HFF-Myc (cell line): ENCODE data around the gene KCNC2.

Source experiments
- DNase-seq: peaks from one replicate; pipeline ENCODE4 v3.0.0-alpha.2; 2011; ENCODE audit warnings: low read depth; ENCODE audit errors: extremely low read depth
- H3K4me3 ChIP-seq: replicated peaks from 2 replicates; pipeline ENCODE4 v1.5.1; 2011; ENCODE audit warnings: low read depth, mild to moderate bottlenecking, control low read depth, low read length
- CTCF ChIP-seq: IDR thresholded peaks from 2 replicates; pipeline ENCODE4 v1.5.1; 2012; ENCODE audit warnings: mild to moderate bottlenecking, low read depth, low read length, control low read depth; ENCODE audit errors: missing control alignments

KCNC2 gene

GRCh38 chr12:75058228-75058627 lies 151.4 kb downstream of the KCNC2 start:
- no peak for DNase-seq
- TF ChIP-seq CTCF = no peak
- no peak overlapping the region for H3K4me3 ChIP-seq

- TF ChIP-seq CTCF = no peak
Measured at GRCh38 chr12:75048767-75049166, 160.9 kb downstream of the KCNC2 start.

GRCh38 chr12:75047885-75048525 lies 161.6 kb downstream of the KCNC2 start:
- no peak for TF ChIP-seq CTCF
- no peak overlapping the region for H3K4me3 ChIP-seq
- DNase-seq = no peak

More at GRCh38 chr12:75048767-75049166, 160.9 kb downstream of the KCNC2 start:
- no peak overlapping the region for H3K4me3 ChIP-seq
- DNase-seq = no peak

GRCh38 chr12:75042125-75042524 lies 167.5 kb downstream of the KCNC2 start:
- no peak for DNase-seq
- no peak for TF ChIP-seq CTCF
- H3K4me3 ChIP-seq = no peak overlapping the region

- no peak for DNase-seq
- TF ChIP-seq CTCF = no peak
- H3K4me3 ChIP-seq = no peak overlapping the region
Measured at GRCh38 chr12:75041472-75041871, 168.2 kb downstream of the KCNC2 start.

- no peak for DNase-seq
- no peak for TF ChIP-seq CTCF
- no peak overlapping the region for H3K4me3 ChIP-seq
Measured at GRCh38 chr12:75020068-75020557, 189.5 kb downstream of the KCNC2 start.

- TF ChIP-seq CTCF = no peak
- DNase-seq = no peak
- no peak overlapping the region for H3K4me3 ChIP-seq
Measured at GRCh38 chr12:75011120-75011519, 198.5 kb downstream of the KCNC2 start.
